Mammary epithelial cell (primary cell): ENCODE results near the gene MXD3.

ENCODE experiments used
- CTCF ChIP-seq, 2 donors: IDR thresholded peaks in 1 of 2; conservative IDR thresholded peaks in 1 of 2; 2 replicates each; pipeline ENCODE4 v1.5.1; 2011 to 2012; ENCODE audit warnings: inconsistent platforms in 2 of 2, low read length in 2 of 2, mild to moderate bottlenecking in 2 of 2, control low read depth in 1 of 2, low read depth in 1 of 2; ENCODE audit not compliant: insufficient read depth in 1 of 2; ENCODE audit errors: extremely low read depth in 1 of 2
- EZH2 ChIP-seq: IDR thresholded peaks from 2 replicates; pipeline ENCODE4 v1.6.1; 2012; ENCODE audit warnings: low read length, inconsistent platforms, borderline replicate concordance

DNA sequence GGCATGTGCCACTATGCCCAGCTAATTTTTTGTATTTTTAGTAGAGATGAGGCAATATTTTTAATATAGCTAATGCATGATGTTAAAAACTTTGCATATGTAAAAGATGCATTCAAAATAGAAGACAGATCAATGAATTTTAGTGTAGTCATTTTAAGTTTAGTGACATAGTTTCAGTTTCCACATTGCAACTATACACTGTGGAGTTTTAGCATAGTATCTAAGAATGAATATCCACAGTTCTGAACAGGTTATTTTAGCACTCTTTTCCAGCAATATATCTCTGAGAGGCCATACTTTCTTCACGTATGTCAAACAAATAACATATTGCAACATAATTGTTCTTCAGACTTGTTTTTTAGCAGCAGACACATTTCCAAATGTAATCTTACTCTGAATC, 47.5 kb downstream of the MXD3 start:
- TF ChIP-seq CTCF (conservative IDR thresholded peaks at IDR 0.05 in 1 of 2, IDR thresholded peaks at IDR 0.05 in 1 of 2; ENCODE audit: extremely low read depth in 1 of 2, insufficient read depth in 1 of 2, low read depth in 1 of 2, low read length in 2 of 2) (no peak), EZH2 (no peak)
